B cell (primary cell): ENCODE results near the gene ZNF408. TPM values are rescaled to one million over a fixed set of nuclear protein-coding genes. Genes with fewer than 3 reads are reported as not detected.

Experiments
- ATAC-seq: fragments of 200-7000 bp; cut with Tn5 transposase; one replicate; pipeline ENCODE4 v1.10.0; 2021; ENCODE audit warnings: low read depth, mild to moderate bottlenecking, moderate number of reproducible peaks, moderate library complexity
- CTCF ChIA-PET: fragments of 350-600 bp; sonication (Branson Sonifier 250); formaldehyde crosslinking; loops from one replicate; lab custom pipeline; 2021; ENCODE audit warnings: antibody characterized with exemption, inconsistent platforms; lab: Charles Lee
- POLR2A ChIA-PET: fragments of 350-600 bp; sonication (Branson Sonifier 250); formaldehyde crosslinking; loops from one replicate; lab custom pipeline; 2021; ENCODE audit warnings: antibody characterized with exemption; lab: Charles Lee
- DNase-seq: peaks from one replicate; pipeline ENCODE4 v3.0.0; 2013
- H2AFZ ChIP-seq: 2 replicates; pipeline ENCODE4 v1.6.1; 2012; ENCODE audit warnings: mild to moderate bottlenecking, low read depth, low read length; ENCODE audit not compliant: insufficient read depth, poor library complexity, severe bottlenecking
- H3K27ac ChIP-seq, 2 donors: 1 replicate in 1 of 2; 2 replicates in 1 of 2; pipeline ENCODE4 v1.5.1; 2012 to 2013; ENCODE audit warnings: low read length in 2 of 2, mild to moderate bottlenecking in 2 of 2, moderate library complexity in 1 of 2
- H3K27me3 ChIP-seq, 4 experiments: fragments of 200-600 bp in 1 of 4; sonication (generic) in 1 of 4; replicated peaks in 1 of 4; 1 replicate in 2 of 4; 2 replicates in 2 of 4; pipeline versions ENCODE4 v1.6.1 to v1.7.0; 2013 to 2016; ENCODE audit warnings: low read length in 3 of 4, mild to moderate bottlenecking in 2 of 4, mixed read lengths in 1 of 4, moderate library complexity in 1 of 4; ENCODE audit not compliant: insufficient read depth in 4 of 4, control insufficient read depth in 3 of 4; ENCODE audit errors: control extremely low read depth in 1 of 4
- H3K36me3 ChIP-seq, 2 experiments: replicated peaks in 1 of 2; 1 replicate in 1 of 2; 2 replicates in 1 of 2; pipeline versions ENCODE4 v1.6.1 to v1.7.1; 2013; ENCODE audit warnings: low read length in 1 of 2; ENCODE audit not compliant: insufficient read depth in 2 of 2, control insufficient read depth in 1 of 2; ENCODE audit errors: control extremely low read depth in 1 of 2, extremely low read depth in 1 of 2
- H3K4me1 ChIP-seq, 2 donors: fragments of 200-600 bp in 1 of 2; sonication (generic) in 1 of 2; 1 replicate in 1 of 2; 2 replicates in 1 of 2; pipeline versions ENCODE4 v1.5.1 to v1.6.1; 2013 to 2017; ENCODE audit warnings: low read length in 2 of 2; ENCODE audit not compliant: control insufficient read depth in 2 of 2, insufficient read depth in 2 of 2
- H3K4me2 ChIP-seq: replicated peaks from 2 replicates; pipeline ENCODE3; 2012; ENCODE audit warnings: mild to moderate bottlenecking, low read depth, low read length; ENCODE audit not compliant: poor library complexity, severe bottlenecking
- H3K4me3 ChIP-seq, 5 experiments: fragments of 200-600 bp in 1 of 5; sonication (generic) in 1 of 5; 1 replicate in 3 of 5; 2 replicates in 2 of 5; pipeline versions ENCODE4 v1.5.1 to v1.7.0; 2011 to 2016; ENCODE audit warnings: low read length in 4 of 5, mild to moderate bottlenecking in 4 of 5, low read depth in 2 of 5, control low read depth in 1 of 5, moderate library complexity in 1 of 5; ENCODE audit not compliant: insufficient read depth in 1 of 5; ENCODE audit errors: control extremely low read depth in 1 of 5, extremely low read depth in 1 of 5
- H3K79me2 ChIP-seq: fragments of 200-600 bp; sonication (generic); one replicate; pipeline ENCODE4 v1.6.0; 2016; ENCODE audit warnings: low read length; ENCODE audit not compliant: control insufficient read depth, insufficient read depth
- H3K9ac ChIP-seq: fragments of 200-600 bp; sonication (generic); 2 replicates; pipeline ENCODE4 v1.6.1; 2017; ENCODE audit warnings: mild to moderate bottlenecking, low read length, moderate library complexity
- H3K9me3 ChIP-seq, 3 donors: one replicate each; pipeline versions ENCODE4 v1.6.1 to v1.7.1; 2013; ENCODE audit warnings: low read length in 2 of 3; ENCODE audit not compliant: control insufficient read depth in 2 of 3, insufficient read depth in 1 of 3; ENCODE audit errors: control extremely low read depth in 1 of 3
- H4K20me1 ChIP-seq: 2 replicates; pipeline ENCODE4 v1.6.0; 2012; ENCODE audit warnings: mild to moderate bottlenecking, low read length; ENCODE audit not compliant: insufficient read depth, control insufficient read depth, poor library complexity, severe bottlenecking
- H3K27ac Mint-ChIP-seq: one replicate; pipeline ENCODE4 v1.8.0; 2021; ENCODE audit warnings: mixed read lengths
- H3K27me3 Mint-ChIP-seq: one replicate; pipeline ENCODE4 v1.8.0; 2021; ENCODE audit warnings: mixed read lengths
- H3K4me1 Mint-ChIP-seq: one replicate; pipeline ENCODE4 v1.8.0; 2021; ENCODE audit warnings: mixed read lengths
- H3K4me3 Mint-ChIP-seq: one replicate; pipeline ENCODE4 v1.8.0; 2021; ENCODE audit warnings: mixed read lengths
- H3K9me3 Mint-ChIP-seq: one replicate; pipeline ENCODE4 v1.8.0; 2022; ENCODE audit warnings: mixed read lengths; ENCODE audit not compliant: insufficient read depth
- EZH2 ChIP-seq: IDR thresholded peaks from 2 replicates; pipeline ENCODE4 v1.6.1; 2012; ENCODE audit warnings: borderline replicate concordance, low read depth, mild to moderate bottlenecking, moderate library complexity, low read length; ENCODE audit not compliant: insufficient read depth, poor library complexity, severe bottlenecking
- WGBS: methylation state at CpG from one replicate; pipeline ENCODE4 v1.1.5; 2013; ENCODE audit warnings: missing lambda C conversion rate; ENCODE audit not compliant: insufficient coverage; 5-methylcytosine and 5-hydroxymethylcytosine counted together
- intact Hi-C: fragments of 100-400 bp; cut with micrococcal nuclease; formaldehyde crosslinking; loops from one replicate; pipeline ENCODE4 v1.10.0; 2022
- polyA plus RNA-seq: library from polyadenylated mRNA; depleted of rRNA; stranded (reverse); fragments of >200 nt; gene quantifications from 2 replicates; pipeline ENCODE4 v1.2.3, GENCODE V29; 2012
- total RNA-seq, 2 donors: library from RNA; stranded (reverse); fragments of 120-200 nt in 1 of 2; gene quantifications; 1 replicate in 1 of 2; 2 replicates in 1 of 2; pipeline versions ENCODE4 v1.2.3 to v1.2.4, GENCODE V29; 2013 to 2022
- TF ChIP-seq, protein P1 (sequence below): fragments of 200-600 bp; IDR thresholded peaks from one replicate; pipeline ENCODE4 v1.8.0; 2022; ENCODE audit warnings: antibody characterized with exemption, mild to moderate bottlenecking

ZNF408 gene
- total and polyA plus RNA-seq, 2 donors (not counting 1 experiment from before 2014, with no cell fraction given) = 8.3 to 22.3 TPM

GRCh38 chr11:46743693-46744339 lies 43.0 kb downstream of the ZNF408 start:
- Mint-ChIP-seq H3K9me3 (no peaks in the 10 kb centered on the region), H3K4me1 (no peaks in the 10 kb centered on the region), H3K27me3 (no peaks in the 10 kb centered on the region), H3K4me3 (no peak overlapping the region), H3K27ac (no peak overlapping the region)
- intact Hi-C loops = no loop called here
- no peak overlapping the region for H2AFZ ChIP-seq
- H3K4me3 ChIP-seq = no peak overlapping the region
- no peak overlapping the region for H3K27ac ChIP-seq
- no peaks in the 10 kb centered on the region for H3K4me1 ChIP-seq
- ATAC-seq (no peak), DNase-seq (no peak)
- TF ChIP-seq EZH2 = no peak
- TF ChIP-seq, protein P1, sequence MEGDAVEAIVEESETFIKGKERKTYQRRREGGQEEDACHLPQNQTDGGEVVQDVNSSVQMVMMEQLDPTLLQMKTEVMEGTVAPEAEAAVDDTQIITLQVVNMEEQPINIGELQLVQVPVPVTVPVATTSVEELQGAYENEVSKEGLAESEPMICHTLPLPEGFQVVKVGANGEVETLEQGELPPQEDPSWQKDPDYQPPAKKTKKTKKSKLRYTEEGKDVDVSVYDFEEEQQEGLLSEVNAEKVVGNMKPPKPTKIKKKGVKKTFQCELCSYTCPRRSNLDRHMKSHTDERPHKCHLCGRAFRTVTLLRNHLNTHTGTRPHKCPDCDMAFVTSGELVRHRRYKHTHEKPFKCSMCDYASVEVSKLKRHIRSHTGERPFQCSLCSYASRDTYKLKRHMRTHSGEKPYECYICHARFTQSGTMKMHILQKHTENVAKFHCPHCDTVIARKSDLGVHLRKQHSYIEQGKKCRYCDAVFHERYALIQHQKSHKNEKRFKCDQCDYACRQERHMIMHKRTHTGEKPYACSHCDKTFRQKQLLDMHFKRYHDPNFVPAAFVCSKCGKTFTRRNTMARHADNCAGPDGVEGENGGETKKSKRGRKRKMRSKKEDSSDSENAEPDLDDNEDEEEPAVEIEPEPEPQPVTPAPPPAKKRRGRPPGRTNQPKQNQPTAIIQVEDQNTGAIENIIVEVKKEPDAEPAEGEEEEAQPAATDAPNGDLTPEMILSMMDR = no peak
- ChIA-PET CTCF (no interaction called here), POLR2A (no interaction called here)
- no peak overlapping the region for H3K4me2 ChIP-seq
- peaks cover 2 to 48% of the 10 kb centered on the region in 2 experiments for H3K36me3 ChIP-seq
- no peaks in the 10 kb centered on the region for H3K79me2 ChIP-seq
- WGBS = 97% methylated on average over 7 of the region's 10 CpGs
- H3K9ac ChIP-seq = no peak overlapping the region
- no peaks in the 10 kb centered on the region for H3K27me3 ChIP-seq
- H3K9me3 ChIP-seq = no peaks in the 10 kb centered on the region
- H4K20me1 ChIP-seq = no peaks in the 10 kb centered on the region

- H3K9ac ChIP-seq = no peak overlapping the region
- POLR2A ChIA-PET = no interaction called here
Measured at GRCh38 chr11:46745328-46745727, 44.5 kb downstream of the ZNF408 start.

More at GRCh38 chr11:46745328-46745727, 44.5 kb downstream of the ZNF408 start:
- Histone ChIP-seq H3K36me3 (peaks cover 2 to 58% of the 10 kb centered on the region in 2 experiments), H3K79me2 (no peaks in the 10 kb centered on the region), H3K4me2 (no peak overlapping the region), H4K20me1 (no peaks in the 10 kb centered on the region), H2AFZ (no peak overlapping the region), H3K27ac (no peak overlapping the region), H3K4me1 (no peaks in the 10 kb centered on the region), H3K4me3 (no peak overlapping the region), H3K27me3 (no peaks in the 10 kb centered on the region), H3K9me3 (no peaks in the 10 kb centered on the region)
- Mint-ChIP-seq H3K27ac (no peak overlapping the region), H3K4me1 (no peaks in the 10 kb centered on the region), H3K9me3 (no peaks in the 10 kb centered on the region), H3K4me3 (no peak overlapping the region), H3K27me3 (no peaks in the 10 kb centered on the region)
- intact Hi-C loops = no loop called here
- TF ChIP-seq, protein P1 = no peak
- TF ChIP-seq EZH2 = no peak
- CTCF ChIA-PET = no interaction called here
- DNase-seq = no peak
- no peak for ATAC-seq
- no CpG with 5 or more reads among the region's 1 CpG for WGBS
